A673 (cell line): ENCODE measurements around the gene MAML2.

Source experiments
- EZH2 ChIP-seq: fragments of 200-600 bp; sonication (generic); IDR thresholded peaks from 2 replicates; pipeline ENCODE4 v1.6.1; 2017; ENCODE audit warnings: borderline replicate concordance, low read depth, mild to moderate bottlenecking, mixed read lengths, antibody characterized with exemption, low read length; ENCODE audit not compliant: poor library complexity, severe bottlenecking
- TF ChIP-seq, protein P1 (sequence below): fragments of 300-800, 200-600 bp; sonication (generic); conservative IDR thresholded peaks from 2 replicates; pipeline ENCODE4 v1.5.1; 2017; ENCODE audit warnings: low read depth, mild to moderate bottlenecking, antibody characterized with exemption, low read length, moderate library complexity, mixed read lengths

DNA sequence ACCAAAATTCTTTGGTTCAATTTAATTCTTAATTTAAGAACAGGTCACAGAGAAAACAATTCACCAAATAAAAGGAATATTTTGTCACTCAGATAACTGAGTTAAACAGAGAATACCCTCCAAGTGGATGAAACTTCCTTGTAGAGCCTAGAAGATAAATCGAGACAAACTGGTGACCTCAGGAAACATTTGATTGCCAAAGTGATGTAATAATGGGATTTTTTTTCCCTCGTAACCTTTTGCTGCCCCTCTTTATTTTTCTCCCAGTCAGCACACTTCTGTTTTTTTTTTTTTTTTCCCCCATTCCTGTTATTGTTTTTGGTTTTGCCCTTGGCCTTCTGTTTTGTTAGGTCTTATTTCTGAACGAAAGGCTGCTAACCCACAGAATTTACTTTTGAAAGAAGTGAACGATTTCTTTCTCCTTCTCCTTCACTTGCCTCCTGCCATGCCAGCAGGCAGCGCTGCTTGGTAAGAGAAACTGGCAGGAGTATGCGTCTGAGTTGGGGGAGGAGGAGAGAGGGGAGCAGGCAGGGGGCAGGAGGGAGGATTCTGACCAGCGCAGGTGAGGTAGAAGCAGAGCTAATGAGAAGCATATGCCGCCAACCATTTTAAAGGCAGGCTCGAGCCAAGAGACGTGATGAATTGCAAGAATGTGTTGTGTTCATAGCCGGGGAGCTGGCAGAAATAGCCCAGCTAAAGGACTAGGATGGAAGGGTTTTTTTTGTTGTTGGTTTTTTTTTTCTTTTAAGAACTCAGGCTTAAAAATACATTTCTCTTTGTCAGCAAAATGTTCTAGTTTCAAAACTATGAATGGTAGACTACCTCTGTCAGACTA lies 297.2 kb downstream of the MAML2 start:
- TF ChIP-seq, protein P1, sequence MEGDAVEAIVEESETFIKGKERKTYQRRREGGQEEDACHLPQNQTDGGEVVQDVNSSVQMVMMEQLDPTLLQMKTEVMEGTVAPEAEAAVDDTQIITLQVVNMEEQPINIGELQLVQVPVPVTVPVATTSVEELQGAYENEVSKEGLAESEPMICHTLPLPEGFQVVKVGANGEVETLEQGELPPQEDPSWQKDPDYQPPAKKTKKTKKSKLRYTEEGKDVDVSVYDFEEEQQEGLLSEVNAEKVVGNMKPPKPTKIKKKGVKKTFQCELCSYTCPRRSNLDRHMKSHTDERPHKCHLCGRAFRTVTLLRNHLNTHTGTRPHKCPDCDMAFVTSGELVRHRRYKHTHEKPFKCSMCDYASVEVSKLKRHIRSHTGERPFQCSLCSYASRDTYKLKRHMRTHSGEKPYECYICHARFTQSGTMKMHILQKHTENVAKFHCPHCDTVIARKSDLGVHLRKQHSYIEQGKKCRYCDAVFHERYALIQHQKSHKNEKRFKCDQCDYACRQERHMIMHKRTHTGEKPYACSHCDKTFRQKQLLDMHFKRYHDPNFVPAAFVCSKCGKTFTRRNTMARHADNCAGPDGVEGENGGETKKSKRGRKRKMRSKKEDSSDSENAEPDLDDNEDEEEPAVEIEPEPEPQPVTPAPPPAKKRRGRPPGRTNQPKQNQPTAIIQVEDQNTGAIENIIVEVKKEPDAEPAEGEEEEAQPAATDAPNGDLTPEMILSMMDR, result 0 out of 2 replicates have a peak, but pooled peaks have one; percentile 19
- TF ChIP-seq EZH2, result no peak
